CD14-positive monocyte (primary cell): Measurements from ENCODE around the gene PODXL. TPM values are rescaled to one million over a fixed set of nuclear protein-coding genes. Genes with fewer than 3 reads are reported as not detected.

ENCODE experiments used
- DNase-seq, 3 donors: peaks; one replicate each; pipeline ENCODE4 v3.0.0-alpha.2; 2011 to 2022
- H2AFZ ChIP-seq: 2 replicates; pipeline ENCODE4 v1.6.0; 2012; ENCODE audit warnings: mild to moderate bottlenecking, low read depth, low read length, inconsistent platforms; ENCODE audit not compliant: insufficient read depth, poor library complexity, severe bottlenecking
- H3K27ac ChIP-seq, 2 donors: 1 replicate in 1 of 2; 2 replicates in 1 of 2; pipeline ENCODE4 v1.5.1; 2012 to 2013; ENCODE audit warnings: low read length in 2 of 2, control low read depth in 1 of 2, inconsistent platforms in 1 of 2, low read depth in 1 of 2, mild to moderate bottlenecking in 1 of 2
- H3K27me3 ChIP-seq, 2 donors: one replicate each; pipeline versions ENCODE4 v1.6.0 to v1.6.1; 2011 to 2013; ENCODE audit warnings: low read length in 2 of 2; ENCODE audit not compliant: control insufficient read depth in 2 of 2, insufficient read depth in 2 of 2
- H3K36me3 ChIP-seq, 2 donors: replicated peaks in 1 of 2; 1 replicate in 1 of 2; 2 replicates in 1 of 2; pipeline versions ENCODE4 v1.5.1 to v1.6.1; 2012 to 2013; ENCODE audit warnings: low read length in 2 of 2, control low read depth in 1 of 2, inconsistent platforms in 1 of 2, mild to moderate bottlenecking in 1 of 2; ENCODE audit not compliant: insufficient read depth in 2 of 2, control insufficient read depth in 1 of 2
- H3K4me1 ChIP-seq, 2 donors: 1 replicate in 1 of 2; 2 replicates in 1 of 2; pipeline versions ENCODE4 v1.5.1 to v1.6.1; 2012 to 2013; ENCODE audit warnings: low read length in 2 of 2, control low read depth in 1 of 2, inconsistent platforms in 1 of 2, mild to moderate bottlenecking in 1 of 2, moderate library complexity in 1 of 2; ENCODE audit not compliant: insufficient read depth in 2 of 2, control insufficient read depth in 1 of 2
- H3K4me2 ChIP-seq: replicated peaks from 2 replicates; pipeline ENCODE3; 2012; ENCODE audit warnings: low read length, moderate library complexity, mild to moderate bottlenecking; ENCODE audit not compliant: poor library complexity, severe bottlenecking; ENCODE audit errors: extremely low read depth
- H3K4me3 ChIP-seq, 3 experiments: fragments of 200-600 bp in 1 of 3; sonication (generic) in 1 of 3; replicated peaks in 1 of 3; 1 replicate in 2 of 3; 2 replicates in 1 of 3; pipeline ENCODE4 v1.5.1; 2011 to 2013; ENCODE audit warnings: low read length in 3 of 3, mild to moderate bottlenecking in 3 of 3, control low read depth in 2 of 3, low read depth in 2 of 3, inconsistent platforms in 1 of 3, moderate library complexity in 1 of 3
- H3K79me2 ChIP-seq: 2 replicates; pipeline ENCODE4 v1.6.0; 2012; ENCODE audit warnings: mild to moderate bottlenecking, control low read depth, inconsistent platforms, low read length, moderate library complexity; ENCODE audit not compliant: insufficient read depth
- H3K9ac ChIP-seq: 2 replicates; pipeline ENCODE4 v1.6.0; 2017; ENCODE audit warnings: low read length, mild to moderate bottlenecking; ENCODE audit not compliant: insufficient read depth, poor library complexity, severe bottlenecking
- H3K9me3 ChIP-seq, 2 donors: replicated peaks in 1 of 2; 1 replicate in 1 of 2; 2 replicates in 1 of 2; pipeline versions ENCODE4 v1.5.1 to v1.6.1; 2012 to 2013; ENCODE audit warnings: low read length in 2 of 2, control low read depth in 1 of 2; ENCODE audit not compliant: control insufficient read depth in 1 of 2, insufficient read depth in 1 of 2
- H4K20me1 ChIP-seq: 2 replicates; pipeline ENCODE4 v1.6.0; 2012; ENCODE audit warnings: mild to moderate bottlenecking, low read length, control low read depth, moderate library complexity; ENCODE audit not compliant: insufficient read depth
- H3K27ac Mint-ChIP-seq, 7 donors: one replicate each; pipeline ENCODE4 v1.8.0; 2020; ENCODE audit warnings: mild to moderate bottlenecking in 7 of 7, mixed read lengths in 7 of 7, moderate library complexity in 6 of 7, inconsistent platforms in 2 of 7
- H3K27me3 Mint-ChIP-seq, 3 donors: one replicate each; pipeline ENCODE4 v1.8.0; 2021 to 2022; ENCODE audit warnings: low read depth in 3 of 3, mild to moderate bottlenecking in 3 of 3, mixed read lengths in 3 of 3, moderate library complexity in 3 of 3, inconsistent platforms in 1 of 3
- H3K36me3 Mint-ChIP-seq, 2 donors: one replicate each; pipeline ENCODE4 v1.8.0; 2020; ENCODE audit warnings: mixed read lengths in 2 of 2, inconsistent platforms in 1 of 2, mild to moderate bottlenecking in 1 of 2
- H3K4me1 Mint-ChIP-seq: one replicate; pipeline ENCODE4 v1.8.0; 2020; ENCODE audit warnings: mild to moderate bottlenecking, mixed read lengths
- H3K4me3 Mint-ChIP-seq, 2 donors: one replicate each; pipeline ENCODE4 v1.8.0; 2020; ENCODE audit warnings: mild to moderate bottlenecking in 2 of 2, mixed read lengths in 2 of 2, moderate library complexity in 1 of 2
- H3K9me3 Mint-ChIP-seq, 7 donors: one replicate each; pipeline ENCODE4 v1.8.0; 2020 to 2022; ENCODE audit warnings: mixed read lengths in 7 of 7, mild to moderate bottlenecking in 6 of 7, moderate library complexity in 6 of 7, inconsistent platforms in 2 of 7
- CTCF ChIP-seq: fragments of 200-600 bp; IDR thresholded peaks from one replicate; pipeline ENCODE4 v1.8.0; 2022; ENCODE audit warnings: antibody characterized with exemption, mild to moderate bottlenecking
- WGBS: methylation state at CpG from one replicate; pipeline ENCODE4 v1.1.5; 2013; ENCODE audit warnings: missing lambda C conversion rate; ENCODE audit not compliant: insufficient coverage; 5-methylcytosine and 5-hydroxymethylcytosine counted together
- intact Hi-C, 2 donors: fragments of 100-400 bp; cut with micrococcal nuclease; formaldehyde crosslinking; loops; one replicate each; pipeline versions ENCODE4 v1.15.0 to v1.15.1; 2023
- polyA plus RNA-seq, 3 donors: library from polyadenylated mRNA; depleted of rRNA in 1 of 3; unstranded in 2 of 3; stranded (reverse) in 1 of 3; fragments of 300-500 nt in 2 of 3; fragments of >200 nt in 1 of 3; fragmentation: Illumina TruSeq in 2 of 3; gene quantifications; 1 replicate in 2 of 3; 2 replicates in 1 of 3; pipeline ENCODE4 v1.2.3, GENCODE V29; 2012 to 2021

The PODXL gene
- polyA plus RNA-seq, 3 donors = 0.20 to 0.25 TPM; not detected in 1

GRCh38 chr7:131533151-131533559 lies 23.3 kb downstream of the PODXL start:
- Histone ChIP-seq H3K9ac (no peak overlapping the region), H3K27ac (no peak overlapping the region), H2AFZ (no peak overlapping the region), H4K20me1 (no peaks in the 10 kb centered on the region), H3K4me1 (no peaks in the 10 kb centered on the region), H3K4me2 (no peak overlapping the region), H3K4me3 (no peak overlapping the region), H3K27me3 (no peaks in the 10 kb centered on the region), H3K79me2 (no peaks in the 10 kb centered on the region), H3K36me3 (no peaks in the 10 kb centered on the region), H3K9me3 (no peaks in the 10 kb centered on the region)
- 98% methylated on average over 6 of the region's 9 CpGs for WGBS
- H3K4me1 Mint-ChIP-seq = no peaks in the 10 kb centered on the region
- peaks cover 1 to 5% (median 3%) of the 10 kb centered on the region in 3 donors for H3K27me3 Mint-ChIP-seq
- intact Hi-C loops = no loop called here
- H3K9me3 Mint-ChIP-seq = no peaks in the 10 kb centered on the region
- no peak for TF ChIP-seq CTCF
- H3K4me3 Mint-ChIP-seq = no peak overlapping the region
- no peak for DNase-seq
- H3K36me3 Mint-ChIP-seq = no peaks in the 10 kb centered on the region
- no peak overlapping the region for H3K27ac Mint-ChIP-seq

GRCh38 chr7:131532570-131533091 lies 23.8 kb downstream of the PODXL start:
- H3K27ac ChIP-seq = no peak overlapping the region
- no peak overlapping the region for H3K9ac ChIP-seq
- no peaks in the 10 kb centered on the region for H4K20me1 ChIP-seq
- Mint-ChIP-seq H3K36me3 (no peaks in the 10 kb centered on the region), H3K27me3 (peaks cover 1 to 5% (median 3%) of the 10 kb centered on the region in 3 donors), H3K9me3 (no peaks in the 10 kb centered on the region), H3K27ac (no peak overlapping the region), H3K4me1 (no peaks in the 10 kb centered on the region), H3K4me3 (no peak overlapping the region)
- no peak overlapping the region for H3K4me2 ChIP-seq
- H3K4me1 ChIP-seq = no peaks in the 10 kb centered on the region
- TF ChIP-seq CTCF = no peak
- no peak overlapping the region for H2AFZ ChIP-seq
- no peaks in the 10 kb centered on the region for H3K27me3 ChIP-seq
- no peak for DNase-seq
- no peaks in the 10 kb centered on the region for H3K36me3 ChIP-seq
- WGBS = 88% methylated on average over 8 of the region's 10 CpGs
- intact Hi-C loops = no loop called here
- no peak overlapping the region for H3K4me3 ChIP-seq
- H3K79me2 ChIP-seq = no peaks in the 10 kb centered on the region
- no peaks in the 10 kb centered on the region for H3K9me3 ChIP-seq
